PC-3 (cell line): Measurements from ENCODE around the gene OR11H6.

ENCODE experiments used
- EZH2phosphoT487 ChIP-seq: fragments of 300-600 bp; sonication (generic); IDR thresholded peaks from 2 replicates; pipeline ENCODE4 v1.6.1; 2018; ENCODE audit warnings: mild to moderate bottlenecking, antibody characterized with exemption, low read length, borderline replicate concordance
- TF ChIP-seq, protein P1 (sequence below): fragments of 300-600 bp; sonication (generic); conservative IDR thresholded peaks from 2 replicates; pipeline ENCODE4 v1.5.1; 2017; ENCODE audit warnings: antibody characterized with exemption, low read depth, mild to moderate bottlenecking, low read length

DNA sequence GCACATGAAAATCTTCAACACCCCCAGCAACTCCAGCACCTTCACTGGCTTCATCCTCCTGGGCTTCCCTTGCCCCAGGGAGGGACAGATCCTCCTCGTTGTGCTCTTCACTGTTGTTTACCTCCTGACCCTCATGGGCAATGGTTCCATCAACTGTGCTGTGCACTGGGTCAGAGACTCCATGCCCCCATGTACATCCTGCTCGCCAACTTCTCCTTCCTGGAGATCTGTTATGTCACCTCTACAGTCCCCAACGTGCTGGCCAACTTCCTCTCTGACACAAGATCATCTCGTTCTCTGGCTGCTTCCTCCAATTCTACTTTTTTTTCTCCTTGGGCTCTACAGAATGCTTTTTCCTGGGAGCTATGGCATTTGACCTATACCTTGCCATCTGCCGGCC, 44.3 kb upstream of the OR11H6 start:
- TF ChIP-seq, protein P1, sequence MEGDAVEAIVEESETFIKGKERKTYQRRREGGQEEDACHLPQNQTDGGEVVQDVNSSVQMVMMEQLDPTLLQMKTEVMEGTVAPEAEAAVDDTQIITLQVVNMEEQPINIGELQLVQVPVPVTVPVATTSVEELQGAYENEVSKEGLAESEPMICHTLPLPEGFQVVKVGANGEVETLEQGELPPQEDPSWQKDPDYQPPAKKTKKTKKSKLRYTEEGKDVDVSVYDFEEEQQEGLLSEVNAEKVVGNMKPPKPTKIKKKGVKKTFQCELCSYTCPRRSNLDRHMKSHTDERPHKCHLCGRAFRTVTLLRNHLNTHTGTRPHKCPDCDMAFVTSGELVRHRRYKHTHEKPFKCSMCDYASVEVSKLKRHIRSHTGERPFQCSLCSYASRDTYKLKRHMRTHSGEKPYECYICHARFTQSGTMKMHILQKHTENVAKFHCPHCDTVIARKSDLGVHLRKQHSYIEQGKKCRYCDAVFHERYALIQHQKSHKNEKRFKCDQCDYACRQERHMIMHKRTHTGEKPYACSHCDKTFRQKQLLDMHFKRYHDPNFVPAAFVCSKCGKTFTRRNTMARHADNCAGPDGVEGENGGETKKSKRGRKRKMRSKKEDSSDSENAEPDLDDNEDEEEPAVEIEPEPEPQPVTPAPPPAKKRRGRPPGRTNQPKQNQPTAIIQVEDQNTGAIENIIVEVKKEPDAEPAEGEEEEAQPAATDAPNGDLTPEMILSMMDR: no peak
- TF ChIP-seq EZH2phosphoT487: no peak
